HG02798 (cell line): ENCODE measurements around the gene ARHGAP25.

Experiments used
- ATAC-seq: cut with Tn5 transposase; IDR thresholded peaks from one replicate; pipeline ENCODE4 v1.9.1; 2021; ENCODE audit warnings: mild to moderate bottlenecking; ENCODE audit not compliant: unreplicated experiment, poor library complexity

ARHGAP25 gene, protein sequence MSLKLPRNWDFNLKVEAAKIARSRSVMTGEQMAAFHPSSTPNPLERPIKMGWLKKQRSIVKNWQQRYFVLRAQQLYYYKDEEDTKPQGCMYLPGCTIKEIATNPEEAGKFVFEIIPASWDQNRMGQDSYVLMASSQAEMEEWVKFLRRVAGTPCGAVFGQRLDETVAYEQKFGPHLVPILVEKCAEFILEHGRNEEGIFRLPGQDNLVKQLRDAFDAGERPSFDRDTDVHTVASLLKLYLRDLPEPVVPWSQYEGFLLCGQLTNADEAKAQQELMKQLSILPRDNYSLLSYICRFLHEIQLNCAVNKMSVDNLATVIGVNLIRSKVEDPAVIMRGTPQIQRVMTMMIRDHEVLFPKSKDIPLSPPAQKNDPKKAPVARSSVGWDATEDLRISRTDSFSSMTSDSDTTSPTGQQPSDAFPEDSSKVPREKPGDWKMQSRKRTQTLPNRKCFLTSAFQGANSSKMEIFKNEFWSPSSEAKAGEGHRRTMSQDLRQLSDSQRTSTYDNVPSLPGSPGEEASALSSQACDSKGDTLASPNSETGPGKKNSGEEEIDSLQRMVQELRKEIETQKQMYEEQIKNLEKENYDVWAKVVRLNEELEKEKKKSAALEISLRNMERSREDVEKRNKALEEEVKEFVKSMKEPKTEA

DNA sequence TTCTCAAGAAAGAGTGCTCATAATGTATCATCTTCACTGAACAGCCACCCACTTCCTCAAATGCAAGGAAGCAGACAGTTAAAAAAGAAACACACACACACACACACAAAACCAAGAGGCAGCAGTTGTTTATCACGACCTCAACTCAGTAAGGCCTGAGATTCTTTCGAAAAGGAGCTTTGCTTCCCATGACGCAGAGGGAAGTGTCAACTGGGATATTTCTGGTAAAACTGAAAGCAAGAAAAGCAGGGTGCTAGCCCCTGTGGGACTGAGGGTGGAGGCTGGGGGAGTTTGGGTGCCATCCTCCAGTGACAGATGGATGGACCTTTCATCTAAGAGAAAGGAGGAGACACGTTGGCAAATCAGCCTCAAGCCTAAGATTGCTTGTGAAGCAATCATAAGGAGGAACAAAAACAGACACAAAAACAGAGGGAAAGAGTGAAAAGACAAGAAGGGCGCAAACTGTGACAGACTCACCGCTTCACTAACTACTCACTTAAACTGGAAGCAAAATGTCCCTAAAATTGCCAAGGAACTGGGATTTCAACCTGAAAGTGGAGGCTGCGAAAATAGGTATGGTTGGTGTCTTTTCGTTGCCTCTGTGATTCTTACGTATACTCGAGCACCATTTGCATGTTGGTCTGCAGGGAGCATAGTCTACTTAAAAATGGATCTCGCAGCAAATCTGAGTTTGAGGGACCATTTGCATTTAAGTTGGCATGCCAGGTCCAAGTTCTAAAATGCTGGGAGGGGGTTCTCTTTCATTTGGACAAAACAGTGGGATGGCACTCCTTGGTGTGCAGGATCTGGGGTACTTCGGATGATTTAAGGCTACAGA, at the start of gene ARHGAP25:
ARHGAP25 (plus strand) TSS at position 124 of the 838 bp plus-strand sequence; CDS start at position 513, 389 bp downstream.
- peak; percentile 52 for ATAC-seq

DNA sequence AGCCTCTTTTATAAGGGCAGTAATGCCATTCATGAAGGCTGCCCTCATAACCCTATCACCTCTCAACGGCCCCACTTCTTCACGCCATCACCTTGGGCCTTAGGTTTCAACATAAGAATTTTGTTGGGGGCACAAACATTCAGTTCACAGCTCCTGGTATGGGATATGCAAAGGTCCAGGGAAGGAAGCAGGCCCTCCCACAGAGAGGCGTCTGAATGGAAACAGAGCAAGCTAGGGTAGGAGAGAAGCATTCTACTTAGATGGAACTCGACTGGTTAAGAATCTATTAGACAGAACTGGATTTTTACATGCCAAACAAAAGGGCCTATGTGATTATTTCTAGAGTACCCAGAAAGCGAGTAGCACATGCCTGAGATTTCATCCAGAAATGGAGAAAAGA, 48.4 kb upstream of the ARHGAP25 start:
- ATAC-seq, result no peak

DNA sequence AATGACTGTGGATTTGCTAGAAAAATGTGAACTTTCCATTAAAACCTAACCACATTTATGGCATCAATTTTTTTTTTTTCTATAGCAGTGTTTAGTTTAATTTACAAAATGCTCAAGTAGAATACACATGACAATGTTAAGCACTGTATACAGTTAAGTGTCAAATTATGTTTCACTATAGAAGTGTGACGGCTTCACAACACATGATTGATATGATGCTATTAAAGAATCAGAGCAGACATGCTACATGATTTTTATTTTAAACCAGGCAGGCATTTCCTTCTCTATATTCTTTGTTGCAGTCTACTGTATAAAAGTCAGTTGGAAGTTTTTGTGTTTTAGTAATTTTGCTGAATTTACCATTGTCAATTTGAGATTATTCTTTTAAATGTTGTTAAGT, 47.6 kb upstream of the ARHGAP25 start:
- ATAC-seq, result no peak

DNA sequence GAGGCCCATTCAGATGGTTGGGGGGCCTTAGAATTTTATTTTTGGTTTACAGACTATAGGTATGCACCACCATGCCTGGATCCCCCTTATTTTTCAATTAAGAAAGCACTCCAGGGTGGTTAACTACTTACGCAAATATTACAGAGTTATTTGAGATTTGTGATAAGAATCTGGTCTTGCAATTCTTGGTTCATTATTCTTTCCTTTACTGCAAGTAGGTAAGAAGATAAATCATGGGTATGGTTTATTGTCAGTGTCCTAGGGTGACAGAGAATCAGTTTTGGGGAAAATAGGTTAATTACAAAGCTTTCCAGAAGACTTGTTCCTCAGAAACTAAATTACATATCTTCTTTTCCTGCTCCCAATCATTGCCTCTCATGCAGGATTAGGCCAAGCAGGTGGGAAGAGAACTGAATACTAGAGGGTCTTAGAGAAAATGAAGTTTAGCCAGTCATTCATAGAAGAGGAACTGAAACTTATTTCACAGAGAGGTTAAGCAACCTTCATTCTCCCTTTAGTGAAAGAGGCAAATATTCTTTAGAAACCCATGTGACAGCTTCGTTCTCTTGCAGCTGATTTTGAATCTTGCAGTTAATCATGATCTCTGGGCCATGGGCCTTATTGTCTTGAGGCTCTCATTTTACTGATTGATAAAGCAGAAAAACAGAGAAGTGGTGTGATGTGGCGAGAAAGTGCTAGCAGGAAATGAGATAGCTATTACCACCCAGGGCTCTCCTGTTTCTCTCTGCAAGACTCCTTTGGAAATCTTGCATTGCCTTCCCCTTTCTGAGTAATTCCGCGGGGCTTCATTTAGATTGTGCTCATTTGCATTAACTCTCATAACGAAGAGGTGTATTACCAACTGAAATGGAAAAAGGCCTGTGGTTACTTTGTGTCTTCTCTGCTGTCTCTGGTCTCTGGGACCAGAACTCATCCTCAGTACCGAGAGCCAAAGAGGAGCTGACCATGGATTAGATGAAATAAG, 44.8 kb upstream of the ARHGAP25 start:
- ATAC-seq, result peak; percentile 93

DNA sequence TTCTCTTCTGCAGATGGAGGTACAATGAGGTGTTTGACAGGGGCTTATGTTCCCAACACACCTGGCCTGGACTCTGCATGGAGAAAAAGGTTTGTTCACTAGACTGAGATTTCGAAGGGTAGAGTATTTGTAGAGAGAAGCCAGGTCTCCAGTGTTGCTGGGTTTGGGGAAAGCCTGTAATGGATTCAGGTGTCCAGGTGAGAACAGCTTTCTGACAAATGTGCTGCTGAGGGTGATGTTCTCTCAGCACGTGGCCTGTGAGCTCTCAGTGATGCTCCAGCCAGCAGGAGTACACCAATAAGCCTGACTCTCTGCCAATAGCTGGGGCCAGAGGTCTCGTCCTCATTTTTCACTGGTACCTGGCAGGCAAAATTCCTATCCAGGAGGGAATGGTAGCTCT, 43.8 kb upstream of the ARHGAP25 start:
- ATAC-seq, result no peak

DNA sequence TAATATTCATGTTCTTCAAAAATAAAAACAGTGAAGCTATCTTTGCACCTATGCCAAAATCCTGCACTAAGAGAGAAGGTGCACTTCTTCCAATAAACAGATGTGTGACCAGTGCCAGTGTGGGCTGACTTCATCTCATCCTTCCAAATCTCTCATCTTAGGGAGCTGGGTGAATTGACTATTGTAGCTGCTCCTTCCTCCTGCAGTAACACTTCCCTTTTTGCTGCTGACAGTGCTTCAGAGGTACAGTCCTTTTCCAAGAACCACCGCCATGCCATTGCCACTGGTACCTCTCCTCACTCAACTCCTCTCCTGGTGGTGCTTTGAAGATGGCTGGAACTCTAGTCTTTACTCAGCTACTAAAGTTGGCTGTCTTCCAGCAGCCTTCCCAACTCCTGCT, 42.1 kb upstream of the ARHGAP25 start:
- no peak for ATAC-seq

DNA sequence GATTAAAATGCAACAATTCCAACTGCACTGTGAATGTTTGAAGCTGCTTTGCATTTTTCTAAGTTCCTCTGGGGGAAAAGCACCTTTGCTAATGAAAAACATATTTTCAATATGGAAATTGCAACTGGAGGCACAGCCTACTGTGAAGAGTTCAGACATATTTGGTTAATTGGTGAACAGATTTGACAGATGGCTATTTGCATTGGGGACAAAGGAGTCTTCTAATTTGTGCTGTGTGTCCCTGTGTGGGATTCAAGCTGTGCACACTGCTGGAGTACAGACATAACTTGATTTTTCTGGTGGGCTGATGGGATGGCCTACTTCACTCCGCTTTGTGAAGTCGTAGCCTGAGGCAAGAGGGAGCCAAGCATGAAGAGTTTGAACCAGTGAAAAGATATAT, 40.7 kb upstream of the ARHGAP25 start:
- ATAC-seq, result no peak

DNA sequence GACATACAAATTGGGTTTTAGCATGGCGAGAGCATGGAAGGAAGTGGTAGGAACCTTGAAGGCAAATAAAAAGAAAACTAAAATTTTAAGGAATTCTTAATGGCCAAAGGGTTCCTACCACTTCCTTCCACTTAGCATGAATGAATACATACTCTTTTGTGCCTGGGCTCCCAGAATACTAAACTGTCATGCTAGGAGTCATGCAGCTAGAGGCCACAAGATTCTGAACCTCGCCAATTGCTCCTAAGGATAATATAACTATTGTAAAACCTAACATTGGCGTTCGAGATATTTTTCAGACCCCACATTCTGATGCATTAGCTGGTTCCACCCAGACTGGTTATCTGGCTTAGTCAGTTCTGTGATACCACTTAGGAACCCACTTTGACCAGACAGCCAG, 38.6 kb upstream of the ARHGAP25 start:
- no peak for ATAC-seq

DNA sequence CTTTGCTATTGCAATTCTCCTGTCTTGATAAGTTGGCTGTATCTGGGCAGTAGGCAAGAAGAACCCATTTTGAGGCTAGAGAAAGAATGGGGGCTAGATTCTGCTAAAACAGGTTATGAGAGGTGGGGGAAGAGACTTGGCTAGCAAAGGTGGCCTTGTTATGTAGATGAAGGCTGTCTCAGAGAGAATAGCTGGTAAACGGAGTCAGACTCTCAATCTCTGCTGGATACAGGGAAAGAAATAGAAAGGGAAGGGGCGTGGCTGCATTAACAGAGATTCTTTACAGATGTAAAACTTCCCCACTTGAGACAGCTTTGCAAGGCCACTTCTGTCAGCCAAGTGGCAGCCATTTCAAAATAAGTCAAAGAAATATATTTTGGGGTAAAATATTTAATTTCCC, 38.1 kb upstream of the ARHGAP25 start:
- no peak for ATAC-seq

DNA sequence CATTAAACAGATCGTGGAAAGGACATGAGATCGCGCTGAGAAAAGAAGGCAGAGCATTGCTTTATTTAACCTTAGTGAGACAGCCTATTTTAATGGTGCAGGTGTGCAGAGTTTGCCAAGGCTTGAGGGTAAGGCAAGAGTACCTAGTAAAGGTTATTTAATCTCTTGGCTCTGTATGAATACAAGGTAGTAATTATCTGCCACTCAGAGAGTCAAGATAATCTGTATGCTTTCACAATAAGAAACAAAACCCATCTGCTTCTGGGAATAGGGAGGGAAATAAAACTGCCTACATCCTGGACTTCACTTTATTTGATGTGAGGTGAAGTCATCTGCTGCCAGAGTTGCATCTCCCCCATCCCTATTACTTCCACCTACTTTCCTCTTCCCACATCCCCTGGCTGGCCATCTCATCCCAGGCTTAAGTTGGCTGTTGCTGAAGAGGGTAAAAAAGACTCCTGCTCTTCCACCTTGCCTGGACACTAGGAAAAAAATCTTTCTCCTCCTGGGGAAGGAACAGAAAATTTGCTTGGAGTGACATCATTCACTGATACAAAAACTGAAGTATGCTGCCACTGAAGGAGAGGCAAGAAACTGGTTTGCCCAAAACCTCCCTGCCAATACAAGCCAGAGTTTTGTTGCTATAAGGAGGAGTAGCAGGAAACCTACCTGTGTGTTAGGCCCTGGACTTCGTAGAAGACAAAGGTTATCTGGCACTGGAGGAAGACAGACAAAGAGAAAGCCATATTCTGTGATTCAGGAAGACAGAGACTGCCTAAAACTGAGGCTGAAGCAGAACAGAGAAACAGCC, 35.8 kb upstream of the ARHGAP25 start:
- ATAC-seq, result no peak

DNA sequence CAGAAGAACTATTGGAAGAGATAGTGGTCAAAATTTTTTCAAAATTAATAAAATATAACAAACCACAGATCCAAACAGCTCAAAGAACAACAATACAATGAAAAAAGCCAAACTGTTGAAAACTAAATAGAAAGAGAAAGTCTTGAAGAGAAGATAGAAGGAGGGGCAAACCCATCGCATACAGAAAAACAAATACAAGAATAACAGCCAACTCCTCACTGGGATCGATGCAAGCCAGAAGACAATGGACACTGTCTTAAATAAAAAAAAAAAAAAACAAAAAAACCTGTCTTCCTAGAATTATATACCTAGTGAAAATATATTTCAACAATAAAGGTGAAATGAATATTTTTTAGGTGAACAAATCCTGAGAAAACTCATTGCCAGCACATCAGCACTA, 34.1 kb upstream of the ARHGAP25 start:
- ATAC-seq, result no peak

DNA sequence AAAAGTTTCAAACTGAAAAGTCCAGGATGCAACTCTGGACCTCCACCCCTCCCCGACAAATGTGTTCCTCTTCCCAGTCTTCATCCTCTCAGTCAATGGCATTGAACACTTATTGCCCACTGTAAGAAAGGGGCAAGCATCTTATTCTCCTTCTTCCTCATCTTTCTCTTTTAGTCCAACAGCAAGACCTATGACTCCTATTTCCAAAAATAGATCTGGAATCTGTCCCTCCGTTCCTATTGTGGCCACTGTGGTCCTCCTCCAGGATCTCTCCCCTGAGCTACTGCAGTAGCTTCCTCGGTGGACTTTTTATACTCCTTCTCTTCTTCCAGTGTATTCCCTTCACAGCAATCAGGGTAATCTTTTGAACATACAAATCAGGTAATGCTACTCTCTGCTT, 28.0 kb upstream of the ARHGAP25 start:
- no peak for ATAC-seq

DNA sequence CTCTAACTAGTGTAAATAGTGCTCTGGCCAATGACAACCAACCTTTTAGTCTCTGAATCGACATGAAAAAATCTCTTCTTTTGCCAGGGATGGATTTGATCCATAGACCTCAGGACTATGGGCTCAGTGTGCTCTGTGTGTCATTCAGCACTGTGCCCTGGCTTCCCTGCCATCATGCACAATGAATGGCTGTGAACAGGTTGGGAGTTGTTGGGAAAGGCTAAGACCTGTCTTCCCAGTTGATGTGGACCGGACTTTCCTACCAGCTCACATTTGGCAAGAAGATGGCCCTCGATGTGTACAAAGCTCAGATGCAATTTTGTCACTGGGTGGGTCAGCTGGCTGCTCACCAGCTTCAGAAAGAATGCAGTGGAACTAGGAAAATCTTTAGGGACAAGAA, 26.0 kb upstream of the ARHGAP25 start:
- ATAC-seq, result no peak

DNA sequence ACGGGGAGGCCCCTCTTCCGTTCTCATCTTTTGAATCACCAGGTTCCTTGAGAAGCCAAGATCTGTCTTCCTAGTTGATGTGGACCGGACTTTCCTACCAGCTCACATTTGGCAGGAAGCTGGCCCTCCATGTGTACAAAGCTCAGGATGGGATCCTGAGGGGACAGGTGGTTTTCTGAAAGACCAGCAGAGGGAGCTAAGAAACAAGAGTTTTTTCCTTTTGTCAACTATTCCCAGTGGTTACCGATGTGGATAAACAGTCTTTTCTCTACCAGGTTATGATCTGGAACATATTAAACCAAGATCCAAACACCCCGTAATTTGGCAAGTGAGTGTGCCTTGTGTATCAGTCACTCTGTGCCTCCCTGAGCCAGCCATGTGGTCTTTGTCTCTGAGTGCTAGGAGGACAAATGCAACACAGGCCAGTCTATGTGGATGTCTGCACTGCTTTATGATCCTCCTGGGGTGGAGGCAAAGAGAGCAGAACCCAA, 25.1 kb upstream of the ARHGAP25 start:
- ATAC-seq, result peak; percentile 44

DNA sequence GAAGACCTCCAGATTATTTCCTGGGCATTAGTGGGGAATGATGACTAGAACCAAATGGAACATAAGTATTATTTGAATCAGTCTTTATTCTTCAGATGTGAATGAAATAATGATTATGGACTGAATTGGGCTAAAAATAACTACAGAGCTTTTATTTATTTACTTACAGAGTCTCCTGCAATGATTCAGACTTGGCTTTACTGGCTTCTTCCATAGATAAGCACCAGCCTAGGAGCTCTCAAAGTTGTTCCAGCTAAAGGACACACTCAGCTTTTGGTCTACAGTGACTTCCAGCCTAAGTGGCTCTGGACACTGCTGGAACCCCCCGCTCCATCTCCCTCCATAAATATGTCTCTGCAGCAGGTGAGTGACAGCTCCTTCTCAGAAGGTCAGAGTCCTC, 24.3 kb upstream of the ARHGAP25 start:
- ATAC-seq, result no peak

DNA sequence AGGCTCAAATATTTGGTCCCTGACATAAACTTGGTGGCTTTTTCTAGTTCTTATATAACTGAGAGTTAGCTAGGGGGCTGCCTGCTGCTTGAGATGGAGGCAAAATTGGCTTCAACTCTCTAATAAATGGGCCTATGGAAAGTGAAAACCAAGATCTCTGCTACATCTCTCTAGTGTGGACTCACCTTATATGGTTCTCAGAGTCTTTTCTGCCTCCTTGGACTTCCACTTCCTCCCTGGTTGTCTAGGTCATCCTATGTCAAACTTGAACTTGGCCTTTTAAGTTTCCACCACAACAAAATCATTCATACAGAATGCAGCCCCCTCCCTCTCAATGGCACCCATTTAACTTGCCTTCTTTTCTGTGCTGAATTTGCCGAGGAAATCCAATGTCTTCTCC, 23.9 kb upstream of the ARHGAP25 start:
- ATAC-seq, result no peak

DNA sequence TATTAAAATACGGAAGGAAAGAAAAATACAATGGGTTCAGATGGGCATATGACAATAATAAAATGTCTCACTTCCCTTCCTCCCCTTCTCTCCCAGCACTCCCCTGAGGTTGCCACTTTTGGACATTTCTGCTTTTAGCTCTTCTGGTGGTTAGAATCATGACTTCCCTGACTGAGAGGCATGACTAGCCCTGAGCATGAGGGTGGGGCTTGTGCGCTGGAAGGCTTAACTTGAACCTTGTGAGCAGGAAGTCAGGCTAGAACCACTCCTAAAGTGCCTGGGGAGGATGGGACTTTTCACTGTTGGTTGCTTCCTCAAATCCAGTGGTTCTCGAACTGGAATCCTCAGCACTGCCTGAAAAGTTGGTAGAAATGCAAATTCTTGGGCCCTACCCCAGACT, 19.7 kb upstream of the ARHGAP25 start:
- ATAC-seq, result peak; percentile 78

DNA sequence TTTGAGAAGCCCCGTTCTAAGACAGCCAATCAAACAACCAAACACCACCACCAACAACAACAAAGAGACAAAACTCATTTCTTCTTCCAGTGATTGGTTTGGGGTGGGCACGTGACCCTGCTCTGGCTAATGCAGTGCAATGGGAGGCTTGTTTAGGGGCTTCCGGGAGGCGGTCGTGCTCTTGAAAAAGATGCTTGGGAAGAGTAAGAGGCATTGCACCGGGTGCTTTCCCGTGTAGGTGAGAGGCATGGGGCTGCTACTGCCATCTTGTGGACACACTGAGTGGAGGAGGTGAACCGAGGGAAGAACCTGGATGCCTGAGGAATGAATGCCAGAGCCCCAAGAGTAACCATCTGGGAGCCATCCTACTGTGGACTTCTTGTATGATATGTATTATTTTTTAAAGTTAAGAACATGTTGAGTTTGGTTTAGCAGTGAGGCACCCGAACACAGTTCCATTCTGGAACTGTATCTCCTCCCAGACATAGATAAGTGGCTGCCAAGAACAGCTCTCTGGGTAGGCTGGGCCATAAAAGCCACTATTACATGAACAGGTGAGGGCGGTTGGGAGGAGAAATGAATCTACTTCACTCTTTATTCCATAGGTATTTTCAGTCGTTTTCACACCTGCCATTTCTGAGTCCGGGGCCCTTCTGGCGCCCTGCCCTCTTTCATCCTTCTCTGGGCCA, 19.1 kb upstream of the ARHGAP25 start:
- peak; percentile 78 for ATAC-seq
